Activated CD8-positive, alpha-beta memory T cell treated with anti-CD3 and anti-CD28 coated beads, Interleukin-2, amount 50 U/mL, for 24 hours (primary cell): Measurements from ENCODE around the gene UNC45B.
"Not testable (repeated sequence)": the region's sequence is repeated elsewhere in the genome, so short reads cannot be mapped to it uniquely, and the experiment has no call there.

Experiments
- DNase-seq: peaks from one replicate; pipeline ENCODE4 v3.0.0-alpha.2; 2020; ENCODE audit errors: extremely low read depth

The UNC45B gene

DNA sequence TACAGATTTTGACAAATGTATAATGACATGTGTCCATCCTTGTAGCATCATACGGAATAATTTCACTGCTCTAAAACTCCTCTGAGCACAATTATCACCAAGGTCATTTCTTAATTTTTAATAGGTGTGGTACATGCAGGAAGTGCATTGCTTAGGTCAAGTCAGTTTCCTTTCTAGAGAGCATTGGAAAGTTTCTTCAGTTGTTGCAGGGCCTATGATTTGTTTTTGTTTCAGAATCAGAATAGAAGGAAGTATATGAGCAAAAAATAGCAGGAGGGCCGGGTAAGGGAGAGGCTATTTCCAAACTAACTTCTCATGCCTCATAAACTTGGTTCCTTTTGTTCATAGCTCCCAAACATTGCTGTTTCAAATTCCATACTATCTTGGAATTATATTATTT, 71.3 kb downstream of the UNC45B start:
- no peak for DNase-seq

DNA sequence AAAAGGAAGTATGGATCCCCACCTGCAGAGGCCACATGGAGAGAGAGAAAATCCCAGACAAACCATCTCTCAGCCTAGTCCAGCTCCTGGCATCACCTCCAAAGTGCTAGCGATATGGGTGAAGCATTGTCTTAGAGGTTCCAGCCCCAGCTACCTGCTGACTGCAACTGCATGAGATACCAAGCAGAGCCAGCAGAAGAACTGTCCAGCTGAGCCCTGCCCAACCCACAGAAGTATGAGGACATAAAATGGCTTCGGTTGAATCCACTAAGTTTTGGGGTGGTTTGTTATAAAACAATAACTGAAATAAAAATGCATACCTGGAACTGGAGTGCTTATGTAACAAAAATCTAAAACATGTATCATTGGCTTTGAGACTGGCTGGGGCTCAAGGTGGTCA, 74.8 kb downstream of the UNC45B start:
- no peak for DNase-seq

DNA sequence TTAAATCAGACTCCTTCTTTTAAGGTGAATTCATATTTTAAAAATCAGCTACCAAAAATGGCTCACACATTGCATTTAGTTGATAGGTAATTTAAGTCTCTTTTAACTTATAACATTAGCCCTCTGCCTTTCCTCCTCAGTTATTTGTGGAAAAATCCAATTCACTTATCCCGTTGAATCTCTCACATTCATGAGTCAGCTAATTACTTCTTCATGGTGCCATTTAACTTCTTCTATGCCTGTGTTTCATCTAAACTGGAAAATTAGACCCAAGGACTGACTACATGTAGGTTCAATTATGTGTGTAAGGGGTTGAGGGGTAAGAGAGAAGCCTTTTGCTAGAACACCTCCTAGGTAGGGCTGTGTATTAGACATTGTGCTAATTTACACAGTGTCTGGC, 76.8 kb downstream of the UNC45B start:
- DNase-seq, result no peak

DNA sequence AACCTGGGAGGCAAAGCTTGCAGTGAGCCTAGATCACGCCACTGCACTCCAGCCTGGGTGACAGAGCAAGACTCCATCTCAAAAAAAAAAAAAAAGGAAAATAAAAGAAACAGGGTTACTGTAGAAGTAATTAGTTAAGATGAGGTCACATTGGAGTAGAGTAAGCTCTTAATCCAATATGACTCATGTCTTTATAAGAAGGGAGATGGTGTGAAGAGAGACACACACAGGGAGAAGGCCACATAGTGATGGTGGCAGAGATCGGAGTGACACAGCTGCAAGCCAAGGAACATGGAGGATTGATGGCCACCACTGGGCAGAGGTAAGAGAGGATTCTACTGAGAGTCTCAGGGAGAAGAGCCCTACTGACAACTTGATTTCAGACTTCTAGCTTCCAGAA, 79.9 kb downstream of the UNC45B start:
- no peak for DNase-seq

DNA sequence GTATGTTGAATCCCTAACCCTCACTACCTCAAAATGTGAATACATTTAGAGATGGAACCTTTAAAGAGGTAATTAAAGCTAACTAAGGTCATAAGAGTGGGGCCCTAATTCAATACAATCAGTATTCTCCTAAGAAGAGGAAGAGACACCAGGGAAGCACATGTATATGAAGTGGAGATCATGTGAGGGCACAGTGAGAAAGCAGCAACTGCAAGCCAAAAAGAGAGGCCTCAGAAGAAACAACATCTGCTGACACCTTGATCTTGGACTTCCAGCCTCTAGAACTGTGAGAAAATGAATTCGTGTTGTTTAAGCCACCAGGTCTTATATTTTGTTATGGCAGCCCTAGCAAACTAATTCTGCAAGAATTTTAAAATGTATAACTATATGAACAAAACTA, 82.0 kb downstream of the UNC45B start:
- no peak for DNase-seq

DNA sequence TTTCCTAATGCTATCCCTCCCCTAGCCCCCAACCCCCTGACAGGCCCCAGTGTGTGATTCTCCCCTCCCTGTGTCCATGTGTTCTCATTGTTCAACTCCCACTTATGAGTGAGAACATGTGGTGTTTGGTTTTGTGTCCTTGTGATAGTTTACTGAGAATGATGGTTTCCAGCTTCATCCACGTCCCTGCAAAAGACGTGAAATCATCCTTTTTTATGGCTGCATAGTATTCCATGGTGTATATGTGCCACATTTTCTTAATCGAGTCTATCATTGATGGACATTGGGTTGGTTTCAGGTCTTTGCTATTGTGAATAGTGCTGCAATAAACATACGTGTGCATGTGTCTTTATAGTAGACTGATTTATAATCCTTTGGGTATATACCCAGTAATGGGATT, 86.7 kb downstream of the UNC45B start:
- DNase-seq, result not testable (repeated sequence)

DNA sequence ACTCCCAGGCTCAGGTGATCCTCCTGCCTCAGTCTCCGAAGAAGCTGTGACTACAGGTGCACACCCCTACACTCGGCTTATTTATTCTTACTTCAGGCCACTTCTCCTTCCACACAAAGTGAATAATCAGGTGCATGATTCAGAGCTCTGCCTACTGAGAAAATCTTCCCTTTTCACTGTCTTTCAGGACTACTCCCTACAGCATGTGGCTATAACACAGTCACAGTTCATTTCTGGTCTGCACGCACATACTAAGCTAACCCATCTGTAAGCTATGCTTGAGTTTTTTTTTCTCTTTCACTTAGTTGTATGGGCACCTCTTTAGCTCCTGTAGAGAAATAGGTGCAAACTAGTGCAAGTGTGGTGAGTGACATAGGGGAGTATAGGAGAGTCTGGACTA, 87.7 kb downstream of the UNC45B start:
- DNase-seq, result no peak

DNA sequence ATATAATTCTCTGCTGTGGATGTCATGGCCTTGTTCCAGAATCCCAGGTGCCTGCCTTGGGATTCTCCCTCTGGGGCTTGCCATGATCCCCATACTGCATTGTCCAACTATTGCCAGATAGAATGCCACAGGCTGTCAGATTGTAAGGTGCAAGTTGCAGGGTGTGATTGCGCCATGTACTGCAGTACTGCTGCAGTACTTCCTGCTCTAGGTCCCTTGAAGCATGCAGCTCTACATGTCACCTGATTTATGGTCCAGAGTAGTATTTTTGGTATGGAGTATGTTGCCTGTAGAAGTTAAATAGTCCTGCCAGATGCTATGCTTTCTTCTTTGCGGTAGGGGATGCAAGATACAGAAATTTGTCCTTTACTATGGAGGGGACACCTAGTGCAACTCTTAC, 88.3 kb downstream of the UNC45B start:
- DNase-seq, result no peak

DNA sequence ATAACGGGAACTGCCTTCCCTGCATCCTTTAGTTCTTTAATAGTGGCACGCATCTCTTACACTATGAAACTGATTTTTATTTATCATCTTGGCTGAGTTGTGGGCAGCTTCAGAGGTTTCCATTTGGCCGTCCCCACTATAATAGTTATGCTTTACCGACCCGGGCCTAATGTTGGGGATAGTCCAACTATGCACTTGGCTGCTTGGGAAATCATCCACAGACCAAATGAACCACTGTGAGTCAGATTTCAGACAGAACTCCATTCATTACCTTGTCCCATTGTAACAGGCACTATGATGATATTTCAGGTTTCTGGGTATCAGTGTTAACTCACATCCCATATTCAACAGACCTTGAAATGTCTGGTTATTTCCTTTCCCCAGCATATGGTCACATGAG, 89.2 kb downstream of the UNC45B start:
- DNase-seq, result no peak

DNA sequence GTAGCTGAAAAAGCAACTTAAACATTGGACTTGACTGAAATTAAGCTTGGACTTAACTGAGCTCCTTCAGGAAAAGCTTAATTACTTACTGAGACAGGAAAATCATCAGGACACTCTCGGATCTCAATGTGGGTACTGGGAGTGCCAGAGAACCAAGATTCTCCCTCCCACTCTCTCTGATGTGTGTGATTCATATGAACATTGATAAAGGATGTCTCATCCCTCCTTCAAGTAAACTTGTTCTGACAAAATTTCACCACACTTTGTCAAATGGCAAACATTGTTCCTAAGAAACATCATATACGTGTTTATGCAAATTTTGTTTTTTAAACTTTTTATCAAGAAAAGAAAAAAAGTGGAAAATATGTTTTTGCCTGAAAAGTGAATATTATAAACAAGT, 91.2 kb downstream of the UNC45B start:
- DNase-seq, result no peak
